ENCODE data around the gene DDX50.

DNA sequence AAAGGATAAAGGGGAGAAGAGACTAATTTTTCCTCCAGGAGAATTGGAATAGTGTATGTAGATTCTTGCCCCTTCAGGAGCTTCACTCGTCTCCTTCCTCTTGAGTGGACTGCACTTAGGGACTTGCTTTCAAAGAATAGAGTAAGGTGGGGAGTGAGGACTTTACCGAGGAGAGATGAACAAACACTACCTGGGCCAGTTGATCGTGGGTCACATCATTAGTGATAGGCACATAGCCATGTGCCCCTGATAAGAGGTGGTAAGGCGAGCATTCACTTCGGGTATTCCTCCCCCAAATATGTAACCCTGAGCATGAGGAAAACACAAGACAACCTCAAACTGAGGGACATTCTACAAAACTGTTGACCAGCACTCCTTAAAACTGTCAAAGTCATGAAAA is 72.9 kb downstream of the DDX50 start:
- TF ChIP-seq CTCF (IDR thresholded peaks at IDR 0.05) (no peak), SIN3A (IDR thresholded peaks at IDR 0.05; ENCODE audit: borderline replicate concordance, insufficient read depth, low read depth, low read length) (no peak), REST (IDR thresholded peaks at IDR 0.05; ENCODE audit: insufficient read depth in 1 of 2, low read depth in 2 of 2, low read length in 1 of 2) (no peak), POLR2AphosphoS5 (IDR thresholded peaks at IDR 0.05; ENCODE audit: low read depth, low read length) (no peak), TCF7L2 (IDR thresholded peaks at IDR 0.05; ENCODE audit: low read depth, low read length) (no peak)
